GM19193 (cell line): Measurements from ENCODE around the gene SLC16A1.

Experiments
- POLR2A ChIP-seq: IDR thresholded peaks from 4 replicates; pipeline ENCODE4 v1.6.1; 2011; ENCODE audit not compliant: insufficient read depth, insufficient read length; ENCODE audit errors: extremely low read depth

Gene SLC16A1

GRCh38 chr1:112906150-112906698, 49.8 kb downstream of the SLC16A1 start:
- no peak for TF ChIP-seq POLR2A

GRCh38 chr1:112905395-112906149, 50.4 kb downstream of the SLC16A1 start:
- no peak for TF ChIP-seq POLR2A

GRCh38 chr1:112904831-112905261, 51.1 kb downstream of the SLC16A1 start:
- TF ChIP-seq POLR2A: no peak

- no peak for TF ChIP-seq POLR2A
Observed at GRCh38 chr1:112904071-112904830, 51.7 kb downstream of the SLC16A1 start.

- TF ChIP-seq POLR2A: no peak
Observed at GRCh38 chr1:112902221-112902620, 53.8 kb downstream of the SLC16A1 start.

- TF ChIP-seq POLR2A: no peak
Observed at GRCh38 chr1:112901387-112901786, 54.6 kb downstream of the SLC16A1 start.

GRCh38 chr1:112896783-112897182, 59.2 kb downstream of the SLC16A1 start:
- no peak for TF ChIP-seq POLR2A

GRCh38 chr1:112894561-112895011, 61.4 kb downstream of the SLC16A1 start:
- TF ChIP-seq POLR2A: no peak

GRCh38 chr1:112894010-112894292, 62.0 kb downstream of the SLC16A1 start:
- TF ChIP-seq POLR2A: no peak

GRCh38 chr1:112893288-112894009, 62.5 kb downstream of the SLC16A1 start:
- no peak for TF ChIP-seq POLR2A

- TF ChIP-seq POLR2A: no peak
Observed at GRCh38 chr1:112889052-112889768, 66.8 kb downstream of the SLC16A1 start.

GRCh38 chr1:112888630-112889029, 67.4 kb downstream of the SLC16A1 start:
- no peak for TF ChIP-seq POLR2A

- no peak for TF ChIP-seq POLR2A
Observed at GRCh38 chr1:112887599-112888283, 68.3 kb downstream of the SLC16A1 start.

- TF ChIP-seq POLR2A: no peak
Observed at GRCh38 chr1:112882271-112882744, 73.7 kb downstream of the SLC16A1 start.
